ENCODE data around the gene NARS2.

NARS2 gene

GRCh38 chr11:78595436-78596130, 20.9 kb upstream of the NARS2 start:
- H3K9me3 ChIP-seq, result no peaks in the 10 kb centered on the region
- H3K36me3 ChIP-seq, result no peaks in the 10 kb centered on the region
- TF ChIP-seq CTCF (IDR thresholded peaks at IDR 0.05), result no peak
- H3K27me3 ChIP-seq, result no peaks in the 10 kb centered on the region
- H3K27ac ChIP-seq, result no peak overlapping the region
- H3K4me1 ChIP-seq (ENCODE audit: control insufficient read depth in 1 of 2, insufficient read depth in 1 of 2, low read depth in 1 of 2, low read length in 1 of 2), result peaks cover 0 to 7% of the 10 kb centered on the region in 2 experiments
- no peak overlapping the region for H3K4me3 ChIP-seq (ENCODE audit: low read depth in 1 of 2, low read length in 1 of 2)

GRCh38 chr11:78594814-78595213, 20.1 kb upstream of the NARS2 start:
- H3K36me3 ChIP-seq, result no peaks in the 10 kb centered on the region
- H3K4me3 ChIP-seq (ENCODE audit: low read depth in 1 of 2, low read length in 1 of 2), result no peak overlapping the region

GRCh38 chr11:78588517-78588916, 13.9 kb upstream of the NARS2 start:
- Histone ChIP-seq H3K9me3 (no peaks in the 10 kb centered on the region), H3K27me3 (no peaks in the 10 kb centered on the region), H3K4me3 (ENCODE audit: low read depth in 1 of 2, low read length in 1 of 2) (no peak overlapping the region), H3K36me3 (no peaks in the 10 kb centered on the region), H3K27ac (no peak overlapping the region), H3K4me1 (ENCODE audit: control insufficient read depth in 1 of 2, insufficient read depth in 1 of 2, low read depth in 1 of 2, low read length in 1 of 2) (no peaks in the 10 kb centered on the region)
- TF ChIP-seq CTCF (IDR thresholded peaks at IDR 0.05), result no peak

More at GRCh38 chr11:78594814-78595213, 20.1 kb upstream of the NARS2 start:
- Histone ChIP-seq H3K4me1 (ENCODE audit: control insufficient read depth in 1 of 2, insufficient read depth in 1 of 2, low read depth in 1 of 2, low read length in 1 of 2) (peaks cover 0 to 7% of the 10 kb centered on the region in 2 experiments), H3K9me3 (no peaks in the 10 kb centered on the region), H3K27me3 (no peaks in the 10 kb centered on the region), H3K27ac (no peak overlapping the region)
- TF ChIP-seq CTCF (IDR thresholded peaks at IDR 0.05), result no peak

GRCh38 chr11:78587446-78587845, 12.8 kb upstream of the NARS2 start:
- H3K4me3 ChIP-seq (ENCODE audit: low read depth in 1 of 2, low read length in 1 of 2), result no peak overlapping the region
- H3K27ac ChIP-seq, result no peak overlapping the region
- H3K36me3 ChIP-seq, result no peaks in the 10 kb centered on the region
- H3K4me1 ChIP-seq (ENCODE audit: control insufficient read depth in 1 of 2, insufficient read depth in 1 of 2, low read depth in 1 of 2, low read length in 1 of 2), result no peaks in the 10 kb centered on the region
- no peaks in the 10 kb centered on the region for H3K9me3 ChIP-seq
- TF ChIP-seq CTCF (IDR thresholded peaks at IDR 0.05), result no peak
- no peaks in the 10 kb centered on the region for H3K27me3 ChIP-seq

- H3K27ac ChIP-seq, result no peak overlapping the region
- TF ChIP-seq CTCF (IDR thresholded peaks at IDR 0.05), result peak; percentile 66
- H3K9me3 ChIP-seq, result no peaks in the 10 kb centered on the region
- no peaks in the 10 kb centered on the region for H3K36me3 ChIP-seq
- H3K4me1 ChIP-seq (ENCODE audit: control insufficient read depth in 1 of 2, insufficient read depth in 1 of 2, low read depth in 1 of 2, low read length in 1 of 2), result no peaks in the 10 kb centered on the region
- H3K4me3 ChIP-seq (ENCODE audit: low read depth in 1 of 2, low read length in 1 of 2), result no peak overlapping the region
- no peaks in the 10 kb centered on the region for H3K27me3 ChIP-seq
Measured at GRCh38 chr11:78586452-78587046, 11.9 kb upstream of the NARS2 start.
